Measurements from ENCODE around the gene MGP. TPM values are rescaled to one million over a fixed set of nuclear protein-coding genes. Genes with fewer than 3 reads are reported as not detected.

MGP gene
- total and polyA plus RNA-seq, 2 of the 13 experiments (the other 11 are each of a cell fraction or from before 2014, with no cell fraction given), result not detected

DNA sequence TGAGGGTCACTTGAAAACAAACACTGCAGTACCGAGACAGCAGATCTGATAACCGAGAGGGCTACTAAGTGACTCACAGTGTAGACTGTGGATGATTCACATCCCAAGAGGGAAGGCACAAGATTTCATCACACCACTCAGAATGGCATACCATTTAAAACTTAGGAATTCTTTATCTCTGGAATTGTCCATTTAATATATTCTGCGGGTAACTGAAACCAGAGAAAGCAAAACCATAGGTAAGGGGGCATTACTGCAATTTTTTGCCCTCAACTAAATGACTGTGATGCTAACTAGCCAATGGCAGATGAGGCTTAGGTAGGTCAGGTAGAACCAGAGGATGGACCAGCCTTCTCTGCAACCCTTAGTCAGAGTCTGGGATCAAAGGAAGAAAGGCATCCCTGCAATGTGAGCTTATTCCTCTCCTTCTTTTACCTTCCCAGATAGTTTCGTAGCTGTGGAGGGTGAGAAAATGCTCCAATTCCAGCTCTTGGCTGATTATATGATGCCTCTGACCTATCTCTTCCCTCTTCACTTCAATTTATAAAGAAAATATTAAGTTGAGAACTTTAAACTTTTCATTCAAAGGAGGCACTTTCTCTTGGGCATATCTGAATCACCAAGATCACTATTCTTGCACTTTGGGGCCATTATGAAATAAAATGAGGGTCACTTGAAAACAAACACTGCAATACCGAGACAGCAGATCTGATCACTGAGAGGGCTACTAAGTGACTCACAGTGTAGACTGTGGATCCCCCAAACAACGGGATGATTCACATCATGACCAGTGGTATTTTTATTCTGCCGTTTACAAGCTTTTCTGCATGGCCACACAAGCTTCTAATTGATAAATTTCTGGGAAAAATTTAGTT is 49.1 kb downstream of the MGP start (continued):
- TF ChIP-seq, protein P1, sequence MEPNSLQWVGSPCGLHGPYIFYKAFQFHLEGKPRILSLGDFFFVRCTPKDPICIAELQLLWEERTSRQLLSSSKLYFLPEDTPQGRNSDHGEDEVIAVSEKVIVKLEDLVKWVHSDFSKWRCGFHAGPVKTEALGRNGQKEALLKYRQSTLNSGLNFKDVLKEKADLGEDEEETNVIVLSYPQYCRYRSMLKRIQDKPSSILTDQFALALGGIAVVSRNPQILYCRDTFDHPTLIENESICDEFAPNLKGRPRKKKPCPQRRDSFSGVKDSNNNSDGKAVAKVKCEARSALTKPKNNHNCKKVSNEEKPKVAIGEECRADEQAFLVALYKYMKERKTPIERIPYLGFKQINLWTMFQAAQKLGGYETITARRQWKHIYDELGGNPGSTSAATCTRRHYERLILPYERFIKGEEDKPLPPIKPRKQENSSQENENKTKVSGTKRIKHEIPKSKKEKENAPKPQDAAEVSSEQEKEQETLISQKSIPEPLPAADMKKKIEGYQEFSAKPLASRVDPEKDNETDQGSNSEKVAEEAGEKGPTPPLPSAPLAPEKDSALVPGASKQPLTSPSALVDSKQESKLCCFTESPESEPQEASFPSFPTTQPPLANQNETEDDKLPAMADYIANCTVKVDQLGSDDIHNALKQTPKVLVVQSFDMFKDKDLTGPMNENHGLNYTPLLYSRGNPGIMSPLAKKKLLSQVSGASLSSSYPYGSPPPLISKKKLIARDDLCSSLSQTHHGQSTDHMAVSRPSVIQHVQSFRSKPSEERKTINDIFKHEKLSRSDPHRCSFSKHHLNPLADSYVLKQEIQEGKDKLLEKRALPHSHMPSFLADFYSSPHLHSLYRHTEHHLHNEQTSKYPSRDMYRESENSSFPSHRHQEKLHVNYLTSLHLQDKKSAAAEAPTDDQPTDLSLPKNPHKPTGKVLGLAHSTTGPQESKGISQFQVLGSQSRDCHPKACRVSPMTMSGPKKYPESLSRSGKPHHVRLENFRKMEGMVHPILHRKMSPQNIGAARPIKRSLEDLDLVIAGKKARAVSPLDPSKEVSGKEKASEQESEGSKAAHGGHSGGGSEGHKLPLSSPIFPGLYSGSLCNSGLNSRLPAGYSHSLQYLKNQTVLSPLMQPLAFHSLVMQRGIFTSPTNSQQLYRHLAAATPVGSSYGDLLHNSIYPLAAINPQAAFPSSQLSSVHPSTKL (CRISPR knock-in tag; IDR thresholded peaks at IDR 0.05), result peak; percentile 18; the same call in 1 of the 2 replicates
- TF ChIP-seq ZNF484 (CRISPR knock-in tag; IDR thresholded peaks at IDR 0.05; ENCODE audit: borderline replicate concordance, low read depth) (no peak), CBX5 (CRISPR knock-in tag; IDR thresholded peaks at IDR 0.05; ENCODE audit: borderline replicate concordance) (no peak), HNF4A (CRISPR knock-in tag; IDR thresholded peaks at IDR 0.05) (no peak), MLLT10 (CRISPR knock-in tag; IDR thresholded peaks at IDR 0.05) (no peak), PTBP1 (IDR thresholded peaks at IDR 0.05; ENCODE audit: low read depth, low read length, poor library complexity, severe bottlenecking) (no peak), ZNF382 (CRISPR knock-in tag; IDR thresholded peaks at IDR 0.05; ENCODE audit: borderline replicate concordance) (no peak), TSC22D2 (CRISPR knock-in tag; IDR thresholded peaks at IDR 0.05; ENCODE audit: borderline replicate concordance) (no peak)
- TF ChIP-seq, protein P2, sequence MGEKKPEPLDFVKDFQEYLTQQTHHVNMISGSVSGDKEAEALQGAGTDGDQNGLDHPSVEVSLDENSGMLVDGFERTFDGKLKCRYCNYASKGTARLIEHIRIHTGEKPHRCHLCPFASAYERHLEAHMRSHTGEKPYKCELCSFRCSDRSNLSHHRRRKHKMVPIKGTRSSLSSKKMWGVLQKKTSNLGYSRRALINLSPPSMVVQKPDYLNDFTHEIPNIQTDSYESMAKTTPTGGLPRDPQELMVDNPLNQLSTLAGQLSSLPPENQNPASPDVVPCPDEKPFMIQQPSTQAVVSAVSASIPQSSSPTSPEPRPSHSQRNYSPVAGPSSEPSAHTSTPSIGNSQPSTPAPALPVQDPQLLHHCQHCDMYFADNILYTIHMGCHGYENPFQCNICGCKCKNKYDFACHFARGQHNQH (CRISPR knock-in tag; IDR thresholded peaks at IDR 0.05), result no peak
- TF ChIP-seq, protein P3, sequence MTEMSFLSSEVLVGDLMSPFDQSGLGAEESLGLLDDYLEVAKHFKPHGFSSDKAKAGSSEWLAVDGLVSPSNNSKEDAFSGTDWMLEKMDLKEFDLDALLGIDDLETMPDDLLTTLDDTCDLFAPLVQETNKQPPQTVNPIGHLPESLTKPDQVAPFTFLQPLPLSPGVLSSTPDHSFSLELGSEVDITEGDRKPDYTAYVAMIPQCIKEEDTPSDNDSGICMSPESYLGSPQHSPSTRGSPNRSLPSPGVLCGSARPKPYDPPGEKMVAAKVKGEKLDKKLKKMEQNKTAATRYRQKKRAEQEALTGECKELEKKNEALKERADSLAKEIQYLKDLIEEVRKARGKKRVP (CRISPR knock-in tag; IDR thresholded peaks at IDR 0.05), result 0 out of 4 replicates have a peak, but pooled peaks of 1 of the 2 experiments have one; percentile 49
- TF ChIP-seq, protein P4, sequence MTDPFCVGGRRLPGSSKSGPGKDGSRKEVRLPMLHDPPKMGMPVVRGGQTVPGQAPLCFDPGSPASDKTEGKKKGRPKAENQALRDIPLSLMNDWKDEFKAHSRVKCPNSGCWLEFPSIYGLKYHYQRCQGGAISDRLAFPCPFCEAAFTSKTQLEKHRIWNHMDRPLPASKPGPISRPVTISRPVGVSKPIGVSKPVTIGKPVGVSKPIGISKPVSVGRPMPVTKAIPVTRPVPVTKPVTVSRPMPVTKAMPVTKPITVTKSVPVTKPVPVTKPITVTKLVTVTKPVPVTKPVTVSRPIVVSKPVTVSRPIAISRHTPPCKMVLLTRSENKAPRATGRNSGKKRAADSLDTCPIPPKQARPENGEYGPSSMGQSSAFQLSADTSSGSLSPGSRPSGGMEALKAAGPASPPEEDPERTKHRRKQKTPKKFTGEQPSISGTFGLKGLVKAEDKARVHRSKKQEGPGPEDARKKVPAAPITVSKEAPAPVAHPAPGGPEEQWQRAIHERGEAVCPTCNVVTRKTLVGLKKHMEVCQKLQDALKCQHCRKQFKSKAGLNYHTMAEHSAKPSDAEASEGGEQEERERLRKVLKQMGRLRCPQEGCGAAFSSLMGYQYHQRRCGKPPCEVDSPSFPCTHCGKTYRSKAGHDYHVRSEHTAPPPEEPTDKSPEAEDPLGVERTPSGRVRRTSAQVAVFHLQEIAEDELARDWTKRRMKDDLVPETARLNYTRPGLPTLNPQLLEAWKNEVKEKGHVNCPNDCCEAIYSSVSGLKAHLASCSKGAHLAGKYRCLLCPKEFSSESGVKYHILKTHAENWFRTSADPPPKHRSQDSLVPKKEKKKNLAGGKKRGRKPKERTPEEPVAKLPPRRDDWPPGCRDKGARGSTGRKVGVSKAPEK (CRISPR knock-in tag; IDR thresholded peaks at IDR 0.05; ENCODE audit: borderline replicate concordance), result no peak
- TF ChIP-seq, protein P5, sequence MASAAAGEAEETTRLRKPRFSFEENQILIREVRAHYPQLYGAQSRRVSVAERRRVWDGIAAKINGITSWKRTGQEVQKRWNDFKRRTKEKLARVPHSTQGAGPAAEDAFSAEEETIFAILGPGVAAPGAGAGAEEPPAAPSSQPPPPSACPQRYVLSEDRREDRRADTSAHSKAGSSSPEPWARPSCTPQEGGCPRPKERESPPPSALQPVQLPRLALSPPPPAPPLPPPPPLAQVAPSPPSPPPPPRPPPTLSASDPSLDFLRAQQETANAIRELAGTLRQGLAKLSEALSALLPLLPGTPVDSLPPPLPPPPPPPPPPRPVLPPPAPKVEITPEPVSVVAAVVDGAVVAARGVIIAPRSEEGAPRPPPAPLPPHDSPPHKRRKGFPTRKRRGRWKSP (CRISPR knock-in tag; IDR thresholded peaks at IDR 0.05), result no peak
- TF ChIP-seq, protein P6, sequence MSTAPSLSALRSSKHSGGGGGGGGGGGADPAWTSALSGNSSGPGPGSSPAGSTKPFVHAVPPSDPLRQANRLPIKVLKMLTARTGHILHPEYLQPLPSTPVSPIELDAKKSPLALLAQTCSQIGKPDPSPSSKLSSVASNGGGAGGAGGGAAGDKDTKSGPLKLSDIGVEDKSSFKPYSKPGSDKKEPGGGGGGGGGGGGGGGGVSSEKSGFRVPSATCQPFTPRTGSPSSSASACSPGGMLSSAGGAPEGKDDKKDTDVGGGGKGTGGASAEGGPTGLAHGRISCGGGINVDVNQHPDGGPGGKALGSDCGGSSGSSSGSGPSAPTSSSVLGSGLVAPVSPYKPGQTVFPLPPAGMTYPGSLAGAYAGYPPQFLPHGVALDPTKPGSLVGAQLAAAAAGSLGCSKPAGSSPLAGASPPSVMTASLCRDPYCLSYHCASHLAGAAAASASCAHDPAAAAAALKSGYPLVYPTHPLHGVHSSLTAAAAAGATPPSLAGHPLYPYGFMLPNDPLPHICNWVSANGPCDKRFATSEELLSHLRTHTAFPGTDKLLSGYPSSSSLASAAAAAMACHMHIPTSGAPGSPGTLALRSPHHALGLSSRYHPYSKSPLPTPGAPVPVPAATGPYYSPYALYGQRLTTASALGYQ (CRISPR knock-in tag; IDR thresholded peaks at IDR 0.05), result no peak
